Measurements from ENCODE around the gene TTC9B.

TTC9B gene

GRCh38 chr19:40247178-40247577 is 29.0 kb upstream of the TTC9B start:
- DNase-seq, result no peak

DNA sequence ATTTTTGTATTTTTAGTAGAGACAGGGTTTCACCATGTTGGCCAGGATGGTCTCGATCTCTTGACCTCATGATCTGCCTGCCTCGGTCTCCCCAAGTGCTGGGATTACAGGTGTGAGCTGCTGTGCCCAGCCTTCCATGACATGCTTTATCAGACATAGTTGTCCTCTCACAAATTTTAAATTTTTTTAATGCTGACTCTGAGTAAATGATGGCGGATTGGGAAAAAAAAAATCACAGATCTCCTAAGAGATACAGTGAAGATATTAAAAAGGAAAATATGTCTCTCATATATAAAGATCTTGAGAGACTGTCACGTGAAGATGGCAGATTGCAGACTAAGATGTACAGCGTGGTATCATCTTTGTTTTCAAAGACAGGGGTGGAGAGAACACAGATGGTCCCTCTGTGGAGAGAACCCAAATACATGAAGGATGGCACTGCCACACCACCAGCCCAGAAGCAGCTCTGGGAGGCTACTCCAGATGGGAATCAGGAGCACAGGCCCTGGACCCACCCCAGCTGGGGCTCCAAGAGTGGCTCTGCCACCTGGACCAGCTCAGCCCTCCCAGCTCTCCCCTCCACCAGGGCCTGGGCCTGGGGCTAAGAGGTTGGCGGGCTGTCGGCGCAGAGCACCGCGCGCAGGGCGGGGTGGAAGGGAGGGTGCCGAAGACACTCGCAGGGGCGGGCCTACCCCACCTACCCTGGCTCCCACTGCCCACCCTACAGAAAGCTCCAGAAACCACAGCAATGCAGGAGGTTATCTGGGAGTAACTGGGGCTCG is 28.3 kb upstream of the TTC9B start:
- DNase-seq, result no peak

- DNase-seq, result no peak
Measured at GRCh38 chr19:40245506-40246128, 27.4 kb upstream of the TTC9B start.

DNA sequence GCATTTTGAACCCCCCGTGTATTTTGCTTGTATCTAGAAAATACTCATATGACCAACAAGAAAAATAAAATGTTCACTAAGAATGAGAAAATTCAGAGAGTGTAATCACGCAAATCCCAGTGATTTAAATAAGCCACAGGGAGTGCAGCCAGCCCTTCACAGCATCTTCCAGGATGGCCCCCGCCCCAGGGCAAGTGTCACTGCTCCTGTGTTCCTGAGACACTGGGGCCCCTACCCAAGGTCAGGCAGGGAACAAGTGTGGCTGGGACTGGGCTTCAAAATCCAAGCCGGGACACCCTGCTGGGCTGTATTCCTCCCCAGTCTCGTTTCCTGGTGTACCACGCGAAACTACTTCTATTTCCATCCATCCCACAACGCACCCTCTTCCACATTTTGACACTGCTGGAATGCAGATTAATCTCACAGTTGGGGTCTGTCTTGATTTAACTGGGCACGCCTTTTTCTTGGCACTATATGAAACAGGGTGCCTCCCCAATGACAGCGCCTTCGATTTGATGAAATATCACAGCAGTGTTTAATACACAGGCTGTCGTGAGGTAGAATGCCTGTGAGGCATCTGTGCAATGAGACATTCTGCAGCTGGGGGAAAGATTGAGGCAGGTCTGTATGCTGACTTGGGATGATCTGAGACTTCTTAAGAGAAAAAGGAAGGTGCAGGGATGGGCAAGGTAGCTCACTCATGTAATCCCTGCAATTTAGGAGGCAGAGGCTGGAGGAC is 26.6 kb upstream of the TTC9B start:
- DNase-seq, result no peak

GRCh38 chr19:40243181-40243580 is 25.0 kb upstream of the TTC9B start:
- no peak for DNase-seq

DNA sequence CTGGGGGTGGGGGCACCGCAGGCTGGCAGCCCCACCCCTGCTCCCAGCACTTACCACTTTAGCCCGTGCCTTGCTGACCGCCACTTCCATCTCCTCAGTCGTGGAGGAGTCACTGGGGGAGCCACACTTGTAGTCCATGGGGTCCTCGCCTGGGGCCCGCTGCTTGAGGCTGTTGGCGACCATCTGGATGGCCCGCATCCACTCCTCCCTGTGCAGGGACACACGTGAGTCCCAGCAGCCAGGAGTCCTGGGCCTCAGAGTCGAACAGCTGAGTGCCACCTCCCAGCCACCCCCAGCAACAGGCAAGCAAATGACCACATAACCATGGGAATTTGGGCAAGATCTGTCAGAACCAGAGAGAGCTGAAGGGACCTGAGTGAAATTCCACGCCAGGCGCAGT is 24.3 kb upstream of the TTC9B start:
- DNase-seq, result no peak

GRCh38 chr19:40241809-40242384 is 23.7 kb upstream of the TTC9B start:
- no peak for DNase-seq

GRCh38 chr19:40241125-40241808 is 23.1 kb upstream of the TTC9B start:
- no peak for DNase-seq

DNA sequence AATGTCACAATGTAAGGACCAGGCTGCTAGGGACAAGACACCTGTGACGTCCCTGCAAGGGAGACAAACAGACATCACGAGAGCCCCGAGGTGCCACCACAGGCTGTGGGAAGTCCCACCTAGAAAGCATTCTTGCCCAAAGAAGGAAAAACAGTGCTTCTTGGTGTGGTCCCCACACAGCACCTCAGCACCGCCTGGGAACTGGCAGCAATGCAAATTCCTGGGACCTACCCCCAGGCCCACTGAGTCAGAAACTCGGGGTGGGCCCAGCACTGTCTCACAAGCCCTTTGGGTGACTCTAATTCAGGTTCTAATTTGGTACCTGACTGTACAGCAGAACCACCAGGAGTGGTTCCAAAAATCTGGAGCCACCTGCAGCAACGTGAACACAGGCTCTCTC is 22.1 kb upstream of the TTC9B start:
- no peak for DNase-seq

GRCh38 chr19:40239415-40240226 is 21.4 kb upstream of the TTC9B start:
- DNase-seq, result no peak

DNA sequence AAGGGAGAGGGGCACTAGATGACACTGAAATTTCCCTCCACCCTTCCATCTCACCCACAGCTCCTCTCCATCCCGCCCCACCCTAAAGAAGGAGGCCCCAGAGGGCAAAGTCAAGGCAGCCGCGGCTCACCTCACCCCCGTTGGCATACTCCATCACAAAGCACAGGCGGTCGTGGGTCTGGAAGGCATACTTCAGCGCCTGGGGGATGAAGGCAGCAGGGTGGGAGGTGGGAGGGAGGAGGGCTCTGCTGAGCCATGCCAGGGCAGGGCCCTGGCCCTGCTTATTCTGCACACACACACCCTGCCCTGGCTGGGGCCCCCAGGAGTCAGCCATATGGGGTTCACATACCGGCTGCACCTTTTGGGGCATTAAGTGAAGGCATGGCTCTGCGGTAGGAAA is 20.6 kb upstream of the TTC9B start:
- DNase-seq, result no peak

DNA sequence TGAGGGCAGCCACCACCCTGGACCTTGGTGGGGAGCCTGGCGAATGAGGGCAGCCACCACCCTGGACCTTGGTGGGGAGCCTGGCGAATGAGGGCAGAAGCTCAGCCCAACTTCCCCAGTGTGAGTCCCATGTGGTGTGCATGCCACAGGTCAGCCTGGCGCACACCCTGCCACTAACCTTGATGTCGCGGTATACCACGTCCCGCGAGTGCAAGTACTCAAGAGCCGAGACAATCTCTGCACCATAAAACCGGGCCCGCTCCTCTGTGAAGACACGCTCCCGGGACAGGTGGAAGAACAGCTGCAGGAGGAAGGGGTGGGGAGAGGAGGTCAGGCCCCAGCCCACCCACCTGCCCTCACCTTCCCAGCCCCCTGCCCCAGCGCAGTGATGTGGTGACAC is 19.6 kb upstream of the TTC9B start:
- DNase-seq, result no peak

- DNase-seq, result no peak
Measured at GRCh38 chr19:40236366-40236765, 18.2 kb upstream of the TTC9B start.

DNA sequence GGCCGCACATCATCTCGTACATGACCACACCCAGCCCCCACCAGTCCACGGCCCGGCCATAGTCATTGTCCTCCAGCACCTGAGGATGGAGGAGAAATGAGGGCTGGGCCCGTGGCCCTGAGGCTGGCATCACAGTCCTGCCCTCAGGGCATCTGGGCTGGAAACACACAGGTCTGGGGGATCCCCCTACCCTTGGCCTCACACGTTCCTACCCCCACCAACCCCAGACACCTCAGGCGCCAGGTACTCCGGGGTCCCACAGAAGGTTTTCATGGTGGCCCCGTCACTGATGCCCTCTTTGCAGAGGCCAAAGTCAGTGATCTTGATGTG is 17.8 kb upstream of the TTC9B start:
- no peak for DNase-seq

GRCh38 chr19:40235238-40236025 is 17.2 kb upstream of the TTC9B start:
- DNase-seq, result no peak

GRCh38 chr19:40234429-40235237 is 16.4 kb upstream of the TTC9B start:
- no peak for DNase-seq

GRCh38 chr19:40233811-40234389 is 15.7 kb upstream of the TTC9B start:
- no peak for DNase-seq

DNA sequence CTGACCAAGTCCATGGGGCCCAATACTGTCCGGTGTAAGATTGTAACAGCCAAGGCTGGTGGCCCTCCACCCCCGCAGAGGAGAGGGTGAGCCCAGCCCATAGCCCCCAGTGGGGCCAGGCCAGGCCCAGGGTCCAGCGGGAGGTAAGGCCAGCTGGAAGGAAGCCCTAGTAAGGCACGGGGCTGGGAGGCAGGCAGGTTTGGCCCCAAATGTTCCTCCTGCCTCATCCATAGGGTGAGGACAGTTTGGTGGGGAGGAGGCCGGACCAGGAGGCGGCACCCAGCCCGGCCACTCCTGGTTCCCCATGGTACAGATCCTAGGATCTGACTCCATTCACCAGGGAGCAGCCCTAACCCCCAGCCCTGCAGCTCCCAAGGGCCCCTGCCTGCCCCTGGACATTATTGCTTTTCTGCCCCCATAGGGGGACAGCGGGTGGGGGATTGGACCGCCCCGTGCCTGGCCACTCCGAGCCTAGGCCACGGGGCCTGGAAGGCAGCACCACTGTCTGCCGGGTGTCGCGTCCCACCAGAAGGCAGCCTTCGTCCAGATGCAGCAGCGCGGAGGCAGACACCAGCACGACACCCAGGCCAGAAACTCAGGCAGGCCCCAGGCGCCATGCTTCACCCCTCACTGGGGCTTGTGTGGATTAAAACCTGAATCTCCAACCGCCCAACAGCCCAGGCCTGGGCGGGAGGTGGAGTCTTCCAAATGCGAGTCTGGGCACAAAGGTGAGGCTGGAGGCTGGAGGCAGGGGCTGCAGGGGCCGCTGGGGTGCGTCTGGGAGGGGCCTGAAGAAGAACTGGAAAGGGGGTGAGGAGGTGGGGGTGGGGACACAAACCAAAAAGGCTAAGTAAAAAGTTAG is 15.0 kb upstream of the TTC9B start:
- no peak for DNase-seq

- DNase-seq, result no peak
Measured at GRCh38 chr19:40232479-40232878, 14.3 kb upstream of the TTC9B start.
